H1 (cell line): ENCODE results near the gene HS2ST1. TPM values are rescaled to one million over a fixed set of nuclear protein-coding genes. Genes with fewer than 3 reads are reported as not detected.

Experiments
- CTCF ChIA-PET: fragments of 300-600 bp; sonication (Branson Sonifier 250); formaldehyde crosslinking; loops from one replicate; lab custom pipeline; 2021; ENCODE audit not compliant: partially characterized antibody; lab: Charles Lee
- POLR2A ChIA-PET: fragments of 300-600 bp; sonication (Branson Sonifier 250); formaldehyde crosslinking; loops from one replicate; lab custom pipeline; 2021; ENCODE audit warnings: inconsistent platforms; ENCODE audit not compliant: partially characterized antibody; lab: Charles Lee
- DNase-seq, 2 experiments: peaks; one replicate each; pipeline versions ENCODE4 v3.0.0 to v3.0.0-alpha.2; 2010 to 2022; ENCODE audit warnings: low spot score in 2 of 2, low read depth in 1 of 2, mixed read lengths in 1 of 2
- FAIRE-seq: peaks from 2 replicates; lab custom pipeline; 2011; peaks lifted over from hg19 to GRCh38; lab: Jason Lieb, UNC
- H2AFZ ChIP-seq: 2 replicates; pipeline ENCODE4 v1.8.1; 2012; ENCODE audit warnings: low read length, inconsistent platforms
- H2AK5ac ChIP-seq: 2 replicates; pipeline ENCODE4 v1.6.1; 2013; ENCODE audit warnings: low read depth, low read length
- H2BK120ac ChIP-seq: replicated peaks from 2 replicates; pipeline ENCODE3; 2013; ENCODE audit warnings: low read depth, low read length, inconsistent platforms
- H2BK12ac ChIP-seq: 2 replicates; pipeline ENCODE4 v1.6.1; 2013; ENCODE audit warnings: low read depth, low read length
- H2BK15ac ChIP-seq: 2 replicates; pipeline ENCODE4 v1.6.1; 2013; ENCODE audit warnings: low read length
- H2BK20ac ChIP-seq: 2 replicates; pipeline ENCODE4 v1.6.1; 2013; ENCODE audit warnings: low read length
- H2BK5ac ChIP-seq: 2 replicates; pipeline ENCODE4 v1.6.1; 2013; ENCODE audit warnings: low read depth, low read length
- H3K14ac ChIP-seq: 2 replicates; pipeline ENCODE4 v1.6.1; 2013; ENCODE audit warnings: inconsistent platforms; ENCODE audit not compliant: insufficient read length
- H3K18ac ChIP-seq: 2 replicates; pipeline ENCODE4 v1.6.1; 2013; ENCODE audit warnings: low read length; ENCODE audit errors: extremely low read depth
- H3K23ac ChIP-seq: 2 replicates; pipeline ENCODE4 v1.6.1; 2013; ENCODE audit warnings: inconsistent platforms; ENCODE audit not compliant: insufficient read length
- H3K23me2 ChIP-seq: 2 replicates; pipeline ENCODE4 v1.6.1; 2013; ENCODE audit warnings: low read depth, low read length
- H3K27ac ChIP-seq: 2 replicates; pipeline ENCODE4 v1.6.1; 2011; ENCODE audit warnings: low read depth, low read length, inconsistent platforms
- H3K27me3 ChIP-seq, 4 experiments: replicated peaks in 1 of 4; 1 replicate in 1 of 4; 2 replicates in 3 of 4; pipeline versions ENCODE4 v1.6.1 to v1.8.1; 2011 to 2013; ENCODE audit warnings: low read length in 3 of 4, mild to moderate bottlenecking in 3 of 4, inconsistent platforms in 2 of 4, mixed read lengths in 2 of 4, moderate library complexity in 1 of 4; ENCODE audit not compliant: control insufficient read depth in 3 of 4, insufficient read depth in 3 of 4; ENCODE audit errors: extremely low read depth in 1 of 4
- H3K36me3 ChIP-seq, 4 experiments: 2 replicates each; pipeline versions ENCODE4 v1.6.1 to v1.8.1; 2011 to 2013; ENCODE audit warnings: mild to moderate bottlenecking in 4 of 4, low read length in 3 of 4, moderate library complexity in 2 of 4, control low read depth in 1 of 4, inconsistent platforms in 1 of 4; ENCODE audit not compliant: insufficient read depth in 4 of 4, control insufficient read depth in 2 of 4
- H3K4ac ChIP-seq: replicated peaks from 2 replicates; pipeline ENCODE3; 2013; ENCODE audit warnings: low read length, low read depth, mixed read lengths, inconsistent platforms; ENCODE audit not compliant: insufficient read length
- H3K4me1 ChIP-seq, 4 experiments: replicated peaks in 1 of 4; 1 replicate in 1 of 4; 2 replicates in 3 of 4; pipeline versions ENCODE4 v1.6.1 to v1.8.1; 2011 to 2013; ENCODE audit warnings: low read length in 3 of 4, inconsistent platforms in 2 of 4, mixed read lengths in 1 of 4; ENCODE audit not compliant: insufficient read depth in 4 of 4, control insufficient read depth in 3 of 4
- H3K4me2 ChIP-seq, 2 experiments: 2 replicates each; pipeline versions ENCODE4 v1.6.1 to v1.8.1; 2011 to 2013; ENCODE audit warnings: low read depth in 2 of 2, low read length in 2 of 2, control low read depth in 1 of 2, inconsistent platforms in 1 of 2, mild to moderate bottlenecking in 1 of 2; ENCODE audit not compliant: insufficient read depth in 1 of 2
- H3K4me3 ChIP-seq, 4 experiments: fragments of 200-600, 300-600 bp in 1 of 4; sonication (generic), shearing (Covaris generic), sonication (Bioruptor Twin) in 1 of 4; 2 replicates each; pipeline versions ENCODE4 v1.5.1 to v1.8.1; 2011 to 2016; ENCODE audit warnings: low read length in 4 of 4, low read depth in 3 of 4, control low read depth in 2 of 4, inconsistent platforms in 2 of 4, mild to moderate bottlenecking in 2 of 4, mixed read lengths in 1 of 4, moderate library complexity in 1 of 4; ENCODE audit not compliant: insufficient read depth in 2 of 4; ENCODE audit errors: extremely low read depth in 1 of 4
- H3K56ac ChIP-seq: replicated peaks from 2 replicates; pipeline ENCODE3; 2013; ENCODE audit warnings: low read depth, mild to moderate bottlenecking, mixed read lengths, low read length, inconsistent platforms; ENCODE audit not compliant: insufficient read length
- H3K79me1 ChIP-seq: 2 replicates; pipeline ENCODE4 v1.6.1; 2013; ENCODE audit warnings: low read depth, low read length, control low read depth
- H3K79me2 ChIP-seq, 2 experiments: 2 replicates each; pipeline versions ENCODE4 v1.6.1 to v1.8.1; 2012 to 2013; ENCODE audit warnings: low read length in 2 of 2, mild to moderate bottlenecking in 2 of 2, inconsistent platforms in 1 of 2; ENCODE audit not compliant: insufficient read depth in 2 of 2, control insufficient read depth in 1 of 2
- H3K9ac ChIP-seq, 4 experiments: replicated peaks in 1 of 4; 1 replicate in 1 of 4; 2 replicates in 3 of 4; pipeline versions ENCODE4 v1.6.1 to v1.8.1; 2011 to 2013; ENCODE audit warnings: low read depth in 3 of 4, low read length in 3 of 4, control low read depth in 2 of 4, mild to moderate bottlenecking in 2 of 4, moderate library complexity in 2 of 4, inconsistent platforms in 1 of 4; ENCODE audit errors: extremely low read depth in 1 of 4
- H3K9me3 ChIP-seq, 2 experiments: 2 replicates each; pipeline versions ENCODE4 v1.6.1 to v1.8.1; 2012 to 2013; ENCODE audit warnings: mild to moderate bottlenecking in 2 of 2, moderate library complexity in 2 of 2, control low read depth in 1 of 2, inconsistent platforms in 1 of 2, low read depth in 1 of 2, low read length in 1 of 2, mixed read lengths in 1 of 2; ENCODE audit not compliant: insufficient read depth in 2 of 2
- H4K20me1 ChIP-seq, 2 experiments: replicated peaks in 1 of 2; 2 replicates each; pipeline versions ENCODE3 to v1.8.1; 2011 to 2013; ENCODE audit warnings: inconsistent platforms in 2 of 2, low read length in 2 of 2, mild to moderate bottlenecking in 1 of 2; ENCODE audit not compliant: insufficient read depth in 2 of 2, control insufficient read depth in 1 of 2
- H4K5ac ChIP-seq: 2 replicates; pipeline ENCODE4 v1.6.1; 2013; ENCODE audit warnings: low read length, low read depth, mixed read lengths, inconsistent platforms; ENCODE audit not compliant: insufficient read length
- H4K8ac ChIP-seq: 2 replicates; pipeline ENCODE4 v1.8.0; 2013; ENCODE audit warnings: mild to moderate bottlenecking, moderate library complexity, low read length, inconsistent platforms; ENCODE audit not compliant: insufficient read depth; ENCODE audit errors: extremely low read depth
- H4K91ac ChIP-seq: replicated peaks from 2 replicates; pipeline ENCODE3; 2013; ENCODE audit warnings: low read length, mixed read lengths, inconsistent platforms; ENCODE audit not compliant: insufficient read length
- FOSL1 ChIP-seq: IDR thresholded peaks from 2 replicates; pipeline ENCODE4 v1.6.1; 2011; ENCODE audit warnings: mild to moderate bottlenecking, low read depth, low read length, moderate library complexity; ENCODE audit not compliant: insufficient read depth
- JUND ChIP-seq: IDR thresholded peaks from 2 replicates; pipeline ENCODE4 v1.6.1; 2011; ENCODE audit warnings: mild to moderate bottlenecking, improper control_type of control experiment, low read length
- POU5F1 ChIP-seq: IDR thresholded peaks from 2 replicates; pipeline ENCODE4 v1.6.1; 2011; ENCODE audit warnings: low read depth, mild to moderate bottlenecking, low read length, moderate library complexity
- TBP ChIP-seq: IDR thresholded peaks from 2 replicates; pipeline ENCODE4 v1.6.1; 2011; ENCODE audit warnings: low read depth, low read length, improper control_type of control experiment
- WGBS, 2 experiments: shearing (Covaris generic) in 1 of 2; methylation state at CpG; one replicate each; pipeline versions ENCODE4 v1.1.6 to v1.1.7; 2013 to 2015; ENCODE audit warnings: low lambda C conversion rate in 2 of 2, mixed read lengths in 2 of 2, inconsistent platforms in 1 of 2, low coverage in 1 of 2, missing lambda C conversion rate in 1 of 2; ENCODE audit not compliant: insufficient replicate concordance in 2 of 2, insufficient coverage in 1 of 2, insufficient read length in 1 of 2; ENCODE audit errors: extremely low coverage in 1 of 2, missing lambda C conversion rate in 1 of 2; 5-methylcytosine and 5-hydroxymethylcytosine counted together
- polyA plus RNA-seq, 7 experiments: library from polyadenylated mRNA; depleted of rRNA in 3 of 7; stranded (reverse) in 5 of 7; unstranded in 2 of 7; fragments of >200 nt in 5 of 7; fragments of 200-250 nt in 2 of 7; gene quantifications; 1 replicate in 5 of 7; 2 replicates in 1 of 7; 4 replicates in 1 of 7; pipeline versions ENCODE4 v1.2.1 to v1.2.3, GENCODE V29; 2011 to 2013; ENCODE audit warnings: missing spikeins in 2 of 7, mixed read lengths in 2 of 7
- total RNA-seq: library from RNA; stranded (reverse); fragmentation: NEBNext Ultra II Directional; extraction: Animal tissue kit (Norgen Biotek cat#: 25700); gene quantifications from 2 replicates; pipeline ENCODE4 v1.2.1, GENCODE V29; 2021

HS2ST1 gene
- total and polyA plus RNA-seq, 2 of the 8 experiments (the other 6 are each of a cell fraction or from before 2014, with no cell fraction given), result 5.2 to 28.3 TPM

- no peak overlapping the region for H2BK120ac ChIP-seq
- no peak overlapping the region for H3K9ac ChIP-seq
- no peak overlapping the region for H3K56ac ChIP-seq
- no peak overlapping the region for H4K8ac ChIP-seq
- H4K91ac ChIP-seq, result no peak overlapping the region
- H3K23ac ChIP-seq, result no peak overlapping the region
- H3K4me1 ChIP-seq, result no peaks in the 10 kb centered on the region
- no peak overlapping the region for H3K18ac ChIP-seq
- no peak overlapping the region for H3K27ac ChIP-seq
- H2AK5ac ChIP-seq, result no peak overlapping the region
- H3K79me2 ChIP-seq, result no peaks in the 10 kb centered on the region
- H2BK20ac ChIP-seq, result no peak overlapping the region
- H3K4me3 ChIP-seq, result no peak overlapping the region
- H4K5ac ChIP-seq, result no peak overlapping the region
- no peaks in the 10 kb centered on the region for H3K23me2 ChIP-seq
- H4K20me1 ChIP-seq, result no peaks in the 10 kb centered on the region
- no peak overlapping the region for H3K14ac ChIP-seq
- 74% methylated on average over 2 of the region's 2 CpGs; no CpG with 5 or more reads in 1 of the 2 experiments for WGBS, 2 experiments
- no peak overlapping the region for H2BK15ac ChIP-seq
- H2BK12ac ChIP-seq, result no peak overlapping the region
- no peak for FAIRE-seq
- CTCF ChIA-PET, result interaction anchor here (0.5 to 0.6 kb wide), 2 partner anchors 224 to 264 kb away, joined by 3 read pairs; no protein-coding TSS in a partner anchor
- no peaks in the 10 kb centered on the region for H3K36me3 ChIP-seq
- H3K79me1 ChIP-seq, result no peaks in the 10 kb centered on the region
- no peak overlapping the region for H3K4me2 ChIP-seq
- no peak overlapping the region for H2AFZ ChIP-seq
- DNase-seq, result no peak
- POLR2A ChIA-PET, result interaction anchor here (0.7 kb wide), 1 partner anchor 36 kb away, joined by 4 read pairs; no protein-coding TSS in a partner anchor
- H3K9me3 ChIP-seq, result no peaks in the 10 kb centered on the region
- H2BK5ac ChIP-seq, result no peak overlapping the region
- H3K4ac ChIP-seq, result no peak overlapping the region
- no peaks in the 10 kb centered on the region for H3K27me3 ChIP-seq
- TF ChIP-seq TBP, result no peak
- TF ChIP-seq JUND, result no peak
- TF ChIP-seq FOSL1, result no peak
- no peak for TF ChIP-seq POU5F1
Measured at GRCh38 chr1:87089823-87090222, 175.4 kb downstream of the HS2ST1 start.
